ENCODE measurements around the gene CCDC13.

CCDC13 gene

GRCh38 chr3:42733501-42734262, 39.4 kb downstream of the CCDC13 start:
- no peak for DNase-seq (ENCODE audit: low read depth)

- DNase-seq (ENCODE audit: low read depth): no peak
Measured at GRCh38 chr3:42732829-42733459, 40.1 kb downstream of the CCDC13 start.

GRCh38 chr3:42732196-42732828, 40.7 kb downstream of the CCDC13 start:
- no peak for DNase-seq (ENCODE audit: low read depth)

- no peak for DNase-seq (ENCODE audit: low read depth)
Measured at GRCh38 chr3:42731476-42732195, 41.4 kb downstream of the CCDC13 start.

- no peak for DNase-seq (ENCODE audit: low read depth)
Measured at GRCh38 chr3:42730706-42731420, 42.2 kb downstream of the CCDC13 start.

GRCh38 chr3:42730294-42730693, 42.8 kb downstream of the CCDC13 start:
- DNase-seq (ENCODE audit: low read depth): no peak

- no peak for DNase-seq (ENCODE audit: low read depth)
Measured at GRCh38 chr3:42729404-42730145, 43.5 kb downstream of the CCDC13 start.

GRCh38 chr3:42728668-42729364, 44.2 kb downstream of the CCDC13 start:
- DNase-seq (ENCODE audit: low read depth): no peak

- DNase-seq (ENCODE audit: low read depth): no peak
Measured at GRCh38 chr3:42728056-42728455, 45.0 kb downstream of the CCDC13 start.

- no peak for DNase-seq (ENCODE audit: low read depth)
Measured at GRCh38 chr3:42725454-42725853, 47.6 kb downstream of the CCDC13 start.

- no peak for DNase-seq (ENCODE audit: low read depth)
Measured at GRCh38 chr3:42723219-42723618, 49.8 kb downstream of the CCDC13 start.
